Measurements from ENCODE around the gene FAM219B. TPM values are rescaled to one million over a fixed set of nuclear protein-coding genes. Genes with fewer than 3 reads are reported as not detected.

The FAM219B gene
- total and polyA plus RNA-seq, 2 experiments from 2014 or later = 28.8 to 61.4 TPM

DNA sequence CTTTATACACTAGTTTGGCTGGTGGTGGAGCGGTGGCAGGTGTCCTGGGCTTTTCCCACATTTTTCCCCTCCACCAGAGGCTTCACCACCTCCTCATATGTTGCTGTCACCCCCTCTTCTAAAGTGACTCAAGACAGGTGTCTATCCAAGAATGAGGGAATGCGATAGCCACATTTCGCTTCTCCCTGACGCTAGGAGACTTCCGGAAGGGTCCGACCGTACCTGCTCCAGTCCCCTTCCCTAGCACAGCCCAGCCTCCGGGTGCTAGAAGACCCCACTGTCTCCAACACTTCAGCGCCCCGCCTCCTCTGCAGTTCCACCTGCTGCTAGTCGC lies 34.0 kb downstream of the FAM219B start:
- no peak for TF ChIP-seq CTCF (conservative IDR thresholded peaks at IDR 0.05; ENCODE audit: low read depth in 2 of 2)
- no peak for TF ChIP-seq REST (IDR thresholded peaks at IDR 0.05; ENCODE audit: unreplicated experiment)
- TF ChIP-seq STAT1 (IDR thresholded peaks at IDR 0.05; ENCODE audit: unreplicated experiment) = no peak
- TF ChIP-seq, protein P1, sequence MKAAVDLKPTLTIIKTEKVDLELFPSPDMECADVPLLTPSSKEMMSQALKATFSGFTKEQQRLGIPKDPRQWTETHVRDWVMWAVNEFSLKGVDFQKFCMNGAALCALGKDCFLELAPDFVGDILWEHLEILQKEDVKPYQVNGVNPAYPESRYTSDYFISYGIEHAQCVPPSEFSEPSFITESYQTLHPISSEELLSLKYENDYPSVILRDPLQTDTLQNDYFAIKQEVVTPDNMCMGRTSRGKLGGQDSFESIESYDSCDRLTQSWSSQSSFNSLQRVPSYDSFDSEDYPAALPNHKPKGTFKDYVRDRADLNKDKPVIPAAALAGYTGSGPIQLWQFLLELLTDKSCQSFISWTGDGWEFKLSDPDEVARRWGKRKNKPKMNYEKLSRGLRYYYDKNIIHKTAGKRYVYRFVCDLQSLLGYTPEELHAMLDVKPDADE (IDR thresholded peaks at IDR 0.05) = no peak
- TF ChIP-seq, protein P2, sequence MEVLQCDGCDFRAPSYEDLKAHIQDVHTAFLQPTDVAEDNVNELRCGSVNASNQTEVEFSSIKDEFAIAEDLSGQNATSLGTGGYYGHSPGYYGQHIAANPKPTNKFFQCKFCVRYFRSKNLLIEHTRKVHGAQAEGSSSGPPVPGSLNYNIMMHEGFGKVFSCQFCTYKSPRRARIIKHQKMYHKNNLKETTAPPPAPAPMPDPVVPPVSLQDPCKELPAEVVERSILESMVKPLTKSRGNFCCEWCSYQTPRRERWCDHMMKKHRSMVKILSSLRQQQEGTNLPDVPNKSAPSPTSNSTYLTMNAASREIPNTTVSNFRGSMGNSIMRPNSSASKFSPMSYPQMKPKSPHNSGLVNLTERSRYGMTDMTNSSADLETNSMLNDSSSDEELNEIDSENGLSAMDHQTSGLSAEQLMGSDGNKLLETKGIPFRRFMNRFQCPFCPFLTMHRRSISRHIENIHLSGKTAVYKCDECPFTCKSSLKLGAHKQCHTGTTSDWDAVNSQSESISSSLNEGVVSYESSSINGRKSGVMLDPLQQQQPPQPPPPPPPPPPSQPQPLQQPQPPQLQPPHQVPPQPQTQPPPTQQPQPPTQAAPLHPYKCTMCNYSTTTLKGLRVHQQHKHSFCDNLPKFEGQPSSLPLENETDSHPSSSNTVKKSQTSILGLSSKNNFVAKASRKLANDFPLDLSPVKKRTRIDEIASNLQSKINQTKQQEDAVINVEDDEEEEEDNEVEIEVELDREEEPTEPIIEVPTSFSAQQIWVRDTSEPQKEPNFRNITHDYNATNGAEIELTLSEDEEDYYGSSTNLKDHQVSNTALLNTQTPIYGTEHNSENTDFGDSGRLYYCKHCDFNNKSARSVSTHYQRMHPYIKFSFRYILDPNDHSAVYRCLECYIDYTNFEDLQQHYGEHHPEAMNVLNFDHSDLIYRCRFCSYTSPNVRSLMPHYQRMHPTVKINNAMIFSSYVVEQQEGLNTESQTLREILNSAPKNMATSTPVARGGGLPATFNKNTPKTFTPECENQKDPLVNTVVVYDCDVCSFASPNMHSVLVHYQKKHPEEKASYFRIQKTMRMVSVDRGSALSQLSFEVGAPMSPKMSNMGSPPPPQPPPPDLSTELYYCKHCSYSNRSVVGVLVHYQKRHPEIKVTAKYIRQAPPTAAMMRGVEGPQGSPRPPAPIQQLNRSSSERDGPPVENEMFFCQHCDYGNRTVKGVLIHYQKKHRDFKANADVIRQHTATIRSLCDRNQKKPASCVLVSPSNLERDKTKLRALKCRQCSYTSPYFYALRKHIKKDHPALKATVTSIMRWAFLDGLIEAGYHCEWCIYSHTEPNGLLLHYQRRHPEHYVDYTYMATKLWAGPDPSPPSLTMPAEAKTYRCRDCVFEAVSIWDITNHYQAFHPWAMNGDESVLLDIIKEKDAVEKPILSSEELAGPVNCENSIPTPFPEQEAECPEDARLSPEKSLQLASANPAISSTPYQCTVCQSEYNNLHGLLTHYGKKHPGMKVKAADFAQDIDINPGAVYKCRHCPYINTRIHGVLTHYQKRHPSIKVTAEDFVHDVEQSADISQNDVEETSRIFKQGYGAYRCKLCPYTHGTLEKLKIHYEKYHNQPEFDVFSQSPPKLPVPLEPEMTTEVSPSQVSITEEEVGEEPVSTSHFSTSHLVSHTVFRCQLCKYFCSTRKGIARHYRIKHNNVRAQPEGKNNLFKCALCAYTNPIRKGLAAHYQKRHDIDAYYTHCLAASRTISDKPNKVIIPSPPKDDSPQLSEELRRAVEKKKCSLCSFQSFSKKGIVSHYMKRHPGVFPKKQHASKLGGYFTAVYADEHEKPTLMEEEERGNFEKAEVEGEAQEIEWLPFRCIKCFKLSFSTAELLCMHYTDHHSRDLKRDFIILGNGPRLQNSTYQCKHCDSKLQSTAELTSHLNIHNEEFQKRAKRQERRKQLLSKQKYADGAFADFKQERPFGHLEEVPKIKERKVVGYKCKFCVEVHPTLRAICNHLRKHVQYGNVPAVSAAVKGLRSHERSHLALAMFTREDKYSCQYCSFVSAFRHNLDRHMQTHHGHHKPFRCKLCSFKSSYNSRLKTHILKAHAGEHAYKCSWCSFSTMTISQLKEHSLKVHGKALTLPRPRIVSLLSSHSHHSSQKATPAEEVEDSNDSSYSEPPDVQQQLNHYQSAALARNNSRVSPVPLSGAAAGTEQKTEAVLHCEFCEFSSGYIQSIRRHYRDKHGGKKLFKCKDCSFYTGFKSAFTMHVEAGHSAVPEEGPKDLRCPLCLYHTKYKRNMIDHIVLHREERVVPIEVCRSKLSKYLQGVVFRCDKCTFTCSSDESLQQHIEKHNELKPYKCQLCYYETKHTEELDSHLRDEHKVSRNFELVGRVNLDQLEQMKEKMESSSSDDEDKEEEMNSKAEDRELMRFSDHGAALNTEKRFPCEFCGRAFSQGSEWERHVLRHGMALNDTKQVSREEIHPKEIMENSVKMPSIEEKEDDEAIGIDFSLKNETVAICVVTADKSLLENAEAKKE (CRISPR knock-in tag; IDR thresholded peaks at IDR 0.05) = no peak
- TF ChIP-seq POLR2AphosphoS5 (IDR thresholded peaks at IDR 0.05; ENCODE audit: low read depth) = no peak
- no peak for TF ChIP-seq NANOG (IDR thresholded peaks at IDR 0.05; ENCODE audit: borderline replicate concordance)
- no peak for TF ChIP-seq EZH2phosphoT487 (IDR thresholded peaks at IDR 0.05; ENCODE audit: unreplicated experiment)
- no peak for TF ChIP-seq CREB1 (CRISPR knock-in tag; IDR thresholded peaks at IDR 0.05; ENCODE audit: low read depth)
- TF ChIP-seq ZNF114 (CRISPR knock-in tag; IDR thresholded peaks at IDR 0.05) = no peak
- no peak for TF ChIP-seq EZH2 (IDR thresholded peaks at IDR 0.05; ENCODE audit: low read depth, unreplicated experiment)
- no peak for TF ChIP-seq ZNF331 (CRISPR knock-in tag; IDR thresholded peaks at IDR 0.05; ENCODE audit: low read depth)
- TF ChIP-seq JUNB (IDR thresholded peaks at IDR 0.05; ENCODE audit: unreplicated experiment) = no peak
- H3K4me3 Mint-ChIP-seq = peak overlapping the region; percentile 86
- peak overlapping the region; percentile 76 for H3K27ac Mint-ChIP-seq
- peaks cover 20% of the 10 kb centered on the region for H4K20me1 ChIP-seq (replicated peaks; ENCODE audit: insufficient read depth)
- no peaks in the 10 kb centered on the region for H3K9me3 Mint-ChIP-seq
- no peaks in the 10 kb centered on the region for H3K27me3 ChIP-seq (ENCODE audit: insufficient read depth)
- H3K27ac ChIP-seq (ENCODE audit: low read depth) = no peak overlapping the region
- H3K4me1 ChIP-seq (ENCODE audit: insufficient read depth) = no peaks in the 10 kb centered on the region
- peaks cover 18% of the 10 kb centered on the region for H3K4me1 Mint-ChIP-seq
- ATAC-seq (no peak), DNase-seq (ENCODE audit: low spot score) (no peak)
- H3K36me3 Mint-ChIP-seq (ENCODE audit: low read depth) = peaks cover 12% of the 10 kb centered on the region; the same call in 2 of the 3 replicates
- H3K4me2 ChIP-seq = peak overlapping the region; percentile 81
- H2AFZ ChIP-seq = no peak overlapping the region
- H3K4me3 ChIP-seq = peak overlapping the region; percentile 83
- no peaks in the 10 kb centered on the region for H3K9me2 ChIP-seq (ENCODE audit: insufficient read depth)
- H3K27me3 Mint-ChIP-seq (ENCODE audit: insufficient read depth, low read depth, poor library complexity) = peaks cover 17% of the 10 kb centered on the region
- H3K79me2 ChIP-seq (replicated peaks; ENCODE audit: insufficient read depth) = peaks cover 49% of the 10 kb centered on the region
- 0 out of 2 replicates have a peak, but pooled peaks cover 8% of the 10 kb centered on the region for H3F3A ChIP-seq (replicated peaks; ENCODE audit: low read depth)
- no peaks in the 10 kb centered on the region for H3K36me3 ChIP-seq (ENCODE audit: insufficient read depth)
